GM12878 (cell line): Measurements from ENCODE around the gene FBRSL1. TPM values are rescaled to one million over a fixed set of nuclear protein-coding genes. Genes with fewer than 3 reads are reported as not detected.

Experiments
- ATAC-seq: fragments of 200-7000 bp; cut with Tn5 transposase; 3 replicates; pipeline ENCODE4 v1.9.1; 2020; ENCODE audit warnings: mild to moderate bottlenecking, moderate library complexity
- BruUV-seq: library from RNA; stranded (reverse); fragments of 400-500 nt; replicated peaks from 2 replicates; lab custom pipeline; 2021; lab: Mats Ljungman, UMichigan
- CTCF ChIA-PET: fragments of 300-600 bp; sonication (Branson Sonifier 250); formaldehyde crosslinking; extraction: SDS; loops from one replicate; lab custom pipeline; 2021; ENCODE audit warnings: inconsistent platforms; lab: Yijun Ruan, JAX
- POLR2A ChIA-PET: fragments of 350-600 bp; formaldehyde crosslinking; extraction: SDS; loops from one replicate; lab custom pipeline; 2021; ENCODE audit warnings: inconsistent platforms; lab: Charles Lee
- RAD21 ChIA-PET: fragments of 300-600 bp; sonication (Branson Sonifier 250); formaldehyde crosslinking; loops from one replicate; lab custom pipeline; 2023; ENCODE audit warnings: antibody characterized with exemption; ENCODE audit not compliant: unreplicated experiment; lab: Charles Lee
- SMC1A ChIA-PET: fragments of 300-600 bp; sonication (Branson Sonifier 250); formaldehyde crosslinking; loops from one replicate; lab custom pipeline; 2023; ENCODE audit not compliant: unreplicated experiment, uncharacterized antibody; lab: Charles Lee
- DNase-seq: peaks from one replicate; pipeline ENCODE4 v3.0.0-alpha.2; 2011; ENCODE audit warnings: low read depth, low spot score
- FAIRE-seq: peaks from 3 replicates; lab custom pipeline; 2011; peaks lifted over from hg19 to GRCh38; lab: Jason Lieb, UNC
- H2AFZ ChIP-seq: 2 replicates; pipeline ENCODE4 v1.6.0; 2011; ENCODE audit warnings: low read depth, low read length, control low read depth; ENCODE audit not compliant: control insufficient read depth
- H3K27ac ChIP-seq: 2 replicates; pipeline ENCODE4 v1.5.1; 2011; ENCODE audit warnings: control low read depth; ENCODE audit not compliant: control insufficient read depth, insufficient read depth
- H3K27me3 ChIP-seq, 2 experiments: replicated peaks in 1 of 2; 2 replicates each; pipeline versions ENCODE4 v1.6.0 to v1.6.1; 2011; ENCODE audit warnings: low read length in 1 of 2; ENCODE audit not compliant: control insufficient read depth in 2 of 2, insufficient read depth in 2 of 2
- H3K36me3 ChIP-seq, 2 experiments: 2 replicates each; pipeline ENCODE4 v1.5.1; 2011; ENCODE audit warnings: low read length in 1 of 2; ENCODE audit not compliant: control insufficient read depth in 2 of 2, insufficient read depth in 2 of 2
- H3K4me1 ChIP-seq: 2 replicates; pipeline ENCODE4 v1.6.1; 2011; ENCODE audit warnings: mild to moderate bottlenecking, low read length, moderate library complexity, mixed read lengths; ENCODE audit not compliant: control insufficient read depth, insufficient read depth
- H3K4me2 ChIP-seq: 2 replicates; pipeline ENCODE4 v1.6.0; 2011; ENCODE audit warnings: control low read depth; ENCODE audit not compliant: control insufficient read depth, insufficient read depth
- H3K4me3 ChIP-seq: fragments of 200-600 bp; sonication (generic); 2 replicates; pipeline ENCODE4 v1.5.1; 2016
- H3K79me2 ChIP-seq: 2 replicates; pipeline ENCODE4 v1.6.0; 2011; ENCODE audit warnings: low read length; ENCODE audit not compliant: control insufficient read depth, insufficient read depth
- H3K9ac ChIP-seq: 2 replicates; pipeline ENCODE4 v1.8.0; 2011; ENCODE audit warnings: low read length, control low read depth, mixed read lengths; ENCODE audit not compliant: control insufficient read depth, insufficient read depth
- H3K9me3 ChIP-seq: replicated peaks from 3 replicates; pipeline ENCODE4 v1.5.1; 2011; ENCODE audit warnings: mild to moderate bottlenecking, low read length; ENCODE audit not compliant: control insufficient read depth, insufficient read depth
- H4K20me1 ChIP-seq: 2 replicates; pipeline ENCODE4 v1.6.0; 2011; ENCODE audit not compliant: control insufficient read depth, insufficient read depth
- CHD2 ChIP-seq: IDR thresholded peaks from 2 replicates; pipeline ENCODE4 v1.6.1; 2011; ENCODE audit warnings: low read depth, low read length, improper control_type of control experiment, borderline replicate concordance
- EGR1 ChIP-seq, 2 experiments: IDR thresholded peaks; 1 replicate in 1 of 2; 2 replicates in 1 of 2; pipeline ENCODE4 v1.6.1; 2011 to 2012; ENCODE audit warnings: low read depth in 2 of 2, low read length in 2 of 2, borderline replicate concordance in 1 of 2, mild to moderate bottlenecking in 1 of 2, moderate library complexity in 1 of 2
- ETV6 ChIP-seq, 2 experiments: fragments of 450-650 bp in 1 of 2; IDR thresholded peaks in 1 of 2; conservative IDR thresholded peaks in 1 of 2; 2 replicates each; pipeline ENCODE4 v1.6.1; 2014; ENCODE audit warnings: antibody characterized with exemption in 1 of 2, borderline replicate concordance in 1 of 2, low read depth in 1 of 2, mild to moderate bottlenecking in 1 of 2, moderate library complexity in 1 of 2
- EZH2 ChIP-seq: IDR thresholded peaks from 2 replicates; pipeline ENCODE4 v1.6.1; 2012; ENCODE audit warnings: low read depth, mild to moderate bottlenecking, control low read depth, inconsistent platforms, low read length, borderline replicate concordance; ENCODE audit not compliant: control insufficient read depth
- FOS ChIP-seq: IDR thresholded peaks from 3 replicates; pipeline ENCODE4 v1.6.1; 2011; ENCODE audit warnings: borderline replicate concordance; ENCODE audit not compliant: insufficient read length; ENCODE audit errors: extremely low read depth
- HCFC1 ChIP-seq: fragments of 150-350 bp; IDR thresholded peaks from 2 replicates; pipeline ENCODE4 v1.6.1; 2014; ENCODE audit warnings: low read length
- HDAC2 ChIP-seq: fragments of 200-600 bp; sonication (generic); IDR thresholded peaks from 2 replicates; pipeline ENCODE4 v1.6.1; 2017
- JUND ChIP-seq: IDR thresholded peaks from 2 replicates; pipeline ENCODE4 v1.6.1; 2012; ENCODE audit warnings: low read depth, mild to moderate bottlenecking, low read length, improper control_type of control experiment, moderate library complexity
- LARP7 ChIP-seq: fragments of 450-650 bp; IDR thresholded peaks from 2 replicates; pipeline ENCODE4 v1.6.1; 2017; ENCODE audit warnings: mild to moderate bottlenecking
- MEF2A ChIP-seq: IDR thresholded peaks from 2 replicates; pipeline ENCODE4 v1.6.1; 2011; ENCODE audit warnings: low read depth, mild to moderate bottlenecking, low read length, moderate library complexity; ENCODE audit not compliant: insufficient read depth
- MEF2B ChIP-seq: fragments of 450-650 bp; IDR thresholded peaks from 2 replicates; pipeline ENCODE4 v1.6.1; 2018; ENCODE audit warnings: mild to moderate bottlenecking, moderate library complexity; ENCODE audit not compliant: partially characterized antibody, poor library complexity, severe bottlenecking
- MLLT1 ChIP-seq: fragments of 450-650 bp; IDR thresholded peaks from 2 replicates; pipeline ENCODE4 v1.6.1; 2016; ENCODE audit warnings: mild to moderate bottlenecking
- MTA2 ChIP-seq: fragments of 450-650 bp; IDR thresholded peaks from 2 replicates; pipeline ENCODE4 v1.6.1; 2016; ENCODE audit warnings: low read depth, mild to moderate bottlenecking, moderate library complexity
- NFIC ChIP-seq: IDR thresholded peaks from 2 replicates; pipeline ENCODE4 v1.6.1; 2012; ENCODE audit warnings: low read depth, mild to moderate bottlenecking, inconsistent platforms, low read length, moderate library complexity
- NKRF ChIP-seq: fragments of 450-650 bp; conservative IDR thresholded peaks from 2 replicates; pipeline ENCODE4 v1.6.1; 2017; ENCODE audit warnings: mild to moderate bottlenecking, moderate library complexity
- PML ChIP-seq: IDR thresholded peaks from 2 replicates; pipeline ENCODE4 v1.6.1; 2012; ENCODE audit warnings: low read length, inconsistent platforms
- POLR2AphosphoS2 ChIP-seq: IDR thresholded peaks from 2 replicates; pipeline ENCODE4 v1.6.1; 2011; ENCODE audit warnings: low read depth, mild to moderate bottlenecking, low read length, improper control_type of control experiment, moderate library complexity
- RAD21 ChIP-seq: IDR thresholded peaks from 2 replicates; pipeline ENCODE4 v1.6.1; 2011; ENCODE audit warnings: mild to moderate bottlenecking, low read depth, low read length, moderate library complexity; ENCODE audit not compliant: insufficient read depth
- SP1 ChIP-seq: IDR thresholded peaks from one replicate; pipeline ENCODE4 v1.6.1; 2011; ENCODE audit warnings: low read depth, low read length
- SRF ChIP-seq, 2 experiments: IDR thresholded peaks; 2 replicates each; pipeline ENCODE4 v1.6.1; 2011; ENCODE audit warnings: low read depth in 2 of 2, low read length in 2 of 2, mild to moderate bottlenecking in 1 of 2, moderate library complexity in 1 of 2
- ZSCAN29 ChIP-seq: fragments of 450-650 bp; IDR thresholded peaks from 2 replicates; pipeline ENCODE4 v1.6.1; 2017; ENCODE audit warnings: mild to moderate bottlenecking, moderate library complexity
- ZZZ3 ChIP-seq: IDR thresholded peaks from 2 replicates; pipeline ENCODE4 v1.6.1; 2011; ENCODE audit warnings: low read depth; ENCODE audit not compliant: control insufficient read depth, insufficient read length
- WGBS: methylation state at CpG from one replicate; pipeline ENCODE4 v1.1.6; 2016; ENCODE audit warnings: low lambda C conversion rate; ENCODE audit not compliant: insufficient replicate concordance, insufficient coverage; ENCODE audit errors: missing lambda C conversion rate; 5-methylcytosine and 5-hydroxymethylcytosine counted together
- in situ Hi-C: fragments of 300-500 bp; cut with MboI; formaldehyde crosslinking; loops from 9 replicates; pipeline ENCODE4 v1.14.3; 2018; ENCODE audit warnings: mixed read lengths
- intact Hi-C: fragments of 100-400 bp; cut with micrococcal nuclease; formaldehyde crosslinking; loops from one replicate; pipeline ENCODE4 v1.14.2; 2022; ENCODE audit not compliant: unreplicated experiment
- polyA plus RNA-seq, 11 experiments: library from polyadenylated mRNA; depleted of rRNA in 4 of 11; unstranded in 6 of 11; stranded (reverse) in 5 of 11; fragments of >200 nt; fragmentation: Nextera tagmentation in 4 of 11; fragmentation: Illumina TruSeq in 1 of 11; extraction: Ambion mirVana in 4 of 11; extraction: Trizol in 1 of 11; gene quantifications; 1 replicate in 1 of 11; 2 replicates in 10 of 11; pipeline versions ENCODE4 v1.2.1 to v1.2.3, GENCODE V29; 2011 to 2016; ENCODE audit warnings: inconsistent platforms in 2 of 11, missing spikeins in 2 of 11, low read depth in 1 of 11
- total RNA-seq, 4 experiments: library from RNA; depleted of rRNA in 3 of 4; stranded (reverse); fragments of >200 nt in 3 of 4; fragmentation: Illumina TruSeq in 1 of 4; extraction: Trizol in 1 of 4; gene quantifications; 2 replicates each; pipeline versions ENCODE4 v1.2.1 to v1.2.3, GENCODE V29; 2013 to 2021

Gene FBRSL1
- total and polyA plus RNA-seq, 10 of the 15 experiments (the other 5 are each of a cell fraction or from before 2014, with no cell fraction given), result 0.19 to 55.1 (median 4.1) TPM

DNA sequence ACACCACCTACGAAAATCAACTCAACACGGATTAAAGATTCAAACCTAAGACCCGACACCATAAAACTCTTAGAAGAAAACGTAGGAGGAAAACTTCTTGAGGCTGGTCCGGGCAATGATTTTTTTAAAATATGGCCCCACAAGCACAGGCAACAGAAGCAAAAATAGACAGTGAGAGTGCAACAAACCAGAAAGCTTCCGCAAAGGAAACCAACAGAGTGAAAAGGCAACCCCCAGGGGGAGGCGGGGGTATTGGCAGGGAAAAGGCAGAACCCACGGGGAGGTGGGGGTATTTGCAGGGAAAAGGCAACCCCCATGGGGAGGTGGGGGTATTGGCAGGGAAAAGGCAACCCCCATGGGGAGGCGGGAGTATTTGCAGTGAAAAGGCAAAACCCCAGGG lies 20.5 kb upstream of the FBRSL1 start:
- Histone ChIP-seq H3K4me3 (peak overlapping the region; percentile 36; the same call in 1 of the 2 replicates), H3K9ac (peak overlapping the region; percentile 70), H2AFZ (peak overlapping the region; percentile 77), H3K36me3 (no peaks in the 10 kb centered on the region), H3K27ac (peak overlapping the region; percentile 88), H3K9me3 (no peaks in the 10 kb centered on the region; the same call in 2 of the 3 replicates), H4K20me1 (no peaks in the 10 kb centered on the region), H3K79me2 (no peaks in the 10 kb centered on the region), H3K27me3 (no peaks in the 10 kb centered on the region), H3K4me2 (peak overlapping the region; percentile 31), H3K4me1 (peaks cover 29% of the 10 kb centered on the region)
- ATAC-seq, result peak; percentile 73
- under 1% methylated on average over 9 of the region's 9 CpGs for WGBS
- ChIA-PET RAD21 (interaction anchor here (1.1 kb wide), 1 partner anchor 54 kb away, joined by 4 read pairs; no protein-coding TSS in a partner anchor), SMC1A (interaction anchor here (1.2 kb wide), 1 partner anchor 20 kb away, joined by 3 read pairs; no protein-coding TSS in a partner anchor), POLR2A (no interaction called here), CTCF (interaction anchor here (1.0 to 1.3 kb wide), 2 partner anchors 10 to 19 kb away, joined by 3 to 4 read pairs; no protein-coding TSS in a partner anchor)
- DNase-seq, result peak; percentile 51
- intact Hi-C loops, result no loop called here
- peak; percentile 31 for FAIRE-seq
- in situ Hi-C loops, result no loop called here
- no TSS peak for BruUV-seq
- TF ChIP-seq ZSCAN29 (no peak), EGR1 (IDR thresholded peaks at IDR 0.05; ENCODE audit: borderline replicate concordance in 1 of 2, low read depth in 2 of 2, low read length in 2 of 2) (no peak), ETV6 (conservative IDR thresholded peaks at IDR 0.05 in 1 of 2, IDR thresholded peaks at IDR 0.05 in 1 of 2; ENCODE audit: borderline replicate concordance in 1 of 2, low read depth in 1 of 2) (0 out of 4 replicates have a peak, but pooled peaks of 1 of the 2 experiments have one; percentile 14), HCFC1 (no peak), NFIC (peak; percentile 75), ZZZ3 (no peak), POLR2AphosphoS2 (no peak), FOS (no peak), CHD2 (no peak), SP1 (peak; percentile 39), PML (no peak), MEF2B (peak; percentile 67), EZH2 (no peak), MEF2A (peak; percentile 84), NKRF (no peak), MTA2 (0 out of 2 replicates have a peak, but pooled peaks have one; percentile 12), SRF (IDR thresholded peaks at IDR 0.05; ENCODE audit: low read depth in 2 of 2, low read length in 2 of 2) (no peak), HDAC2 (no peak), MLLT1 (no peak), RAD21 (peak; percentile 12; the same call in 1 of the 2 replicates), LARP7 (no peak), JUND (no peak)
